CMK (cell line): Measurements from ENCODE around the gene NPIPA1.
"Not testable (repeated sequence)": the region's sequence is repeated elsewhere in the genome, so short reads cannot be mapped to it uniquely, and the experiment has no call there.

Experiments used
- DNase-seq: peaks from one replicate; pipeline ENCODE4 v3.0.0-alpha.2; 2010; ENCODE audit warnings: low read depth

Gene NPIPA1

GRCh38 chr16:14937143-14937542 lies at the start of gene NPIPA1:
TSS of gene NPIPA1 (plus strand) at chr16:14937443. CDS start at chr16:14937443, 0 bp downstream.
- DNase-seq = not testable (repeated sequence)

GRCh38 chr16:14892111-14892510 lies 45.1 kb upstream of the NPIPA1 start:
- not testable (repeated sequence) for DNase-seq

- DNase-seq = not testable (repeated sequence)
Measured at GRCh38 chr16:14895382-14895781, 41.9 kb upstream of the NPIPA1 start.

- not testable (repeated sequence) for DNase-seq
Measured at GRCh38 chr16:14896023-14896422, 41.2 kb upstream of the NPIPA1 start.

GRCh38 chr16:14897006-14897664 lies 40.1 kb upstream of the NPIPA1 start:
- not testable (repeated sequence) for DNase-seq

- DNase-seq = not testable (repeated sequence)
Measured at GRCh38 chr16:14898162-14898561, 39.1 kb upstream of the NPIPA1 start.

GRCh38 chr16:14903191-14903957 lies 33.9 kb upstream of the NPIPA1 start:
- not testable (repeated sequence) for DNase-seq

GRCh38 chr16:14909744-14910143 lies 27.5 kb upstream of the NPIPA1 start:
- not testable (repeated sequence) for DNase-seq

GRCh38 chr16:14910833-14911629 lies 26.2 kb upstream of the NPIPA1 start:
- DNase-seq = not testable (repeated sequence)

GRCh38 chr16:14911954-14912353 lies 25.3 kb upstream of the NPIPA1 start:
- DNase-seq = not testable (repeated sequence)

- DNase-seq = not testable (repeated sequence)
Measured at GRCh38 chr16:14912588-14912987, 24.7 kb upstream of the NPIPA1 start.

GRCh38 chr16:14918504-14918903 lies 18.7 kb upstream of the NPIPA1 start:
- not testable (repeated sequence) for DNase-seq

- not testable (repeated sequence) for DNase-seq
Measured at GRCh38 chr16:14919837-14920600, 17.2 kb upstream of the NPIPA1 start.

GRCh38 chr16:14922285-14922684 lies 15.0 kb upstream of the NPIPA1 start:
- not testable (repeated sequence) for DNase-seq

GRCh38 chr16:14922968-14923367 lies 14.3 kb upstream of the NPIPA1 start:
- not testable (repeated sequence) for DNase-seq

GRCh38 chr16:14923394-14924088 lies 13.7 kb upstream of the NPIPA1 start:
- DNase-seq = not testable (repeated sequence)

GRCh38 chr16:14924359-14924758 lies 12.9 kb upstream of the NPIPA1 start:
- not testable (repeated sequence) for DNase-seq

GRCh38 chr16:14924982-14925381 lies 12.3 kb upstream of the NPIPA1 start:
- not testable (repeated sequence) for DNase-seq

- not testable (repeated sequence) for DNase-seq
Measured at GRCh38 chr16:14928064-14928714, 9.1 kb upstream of the NPIPA1 start.

- DNase-seq = not testable (repeated sequence)
Measured at GRCh38 chr16:14929176-14929575, 8.1 kb upstream of the NPIPA1 start.
